ENCODE results near the gene CYP19A1.

Gene CYP19A1

DNA sequence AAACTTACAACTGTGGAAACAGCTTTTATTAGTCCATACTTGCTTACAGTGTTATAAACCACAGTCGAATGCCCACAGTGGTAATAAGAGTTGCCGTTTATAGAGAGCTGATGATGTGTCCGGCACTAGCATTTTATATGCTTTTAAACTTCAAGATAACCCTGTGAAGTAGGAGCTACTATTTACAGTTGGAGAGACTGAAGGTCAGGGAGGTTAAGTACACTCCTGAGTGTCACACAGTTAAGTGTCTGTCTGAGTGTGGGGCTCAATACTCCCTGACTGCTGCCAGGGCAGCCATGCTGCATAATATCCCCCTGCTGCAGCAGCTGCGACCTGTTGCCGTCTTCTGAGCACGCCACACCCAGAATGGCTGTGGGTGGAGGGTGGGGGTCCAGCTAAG, 153.8 kb downstream of the CYP19A1 start:
- no peak for DNase-seq (ENCODE audit: low read depth)

DNA sequence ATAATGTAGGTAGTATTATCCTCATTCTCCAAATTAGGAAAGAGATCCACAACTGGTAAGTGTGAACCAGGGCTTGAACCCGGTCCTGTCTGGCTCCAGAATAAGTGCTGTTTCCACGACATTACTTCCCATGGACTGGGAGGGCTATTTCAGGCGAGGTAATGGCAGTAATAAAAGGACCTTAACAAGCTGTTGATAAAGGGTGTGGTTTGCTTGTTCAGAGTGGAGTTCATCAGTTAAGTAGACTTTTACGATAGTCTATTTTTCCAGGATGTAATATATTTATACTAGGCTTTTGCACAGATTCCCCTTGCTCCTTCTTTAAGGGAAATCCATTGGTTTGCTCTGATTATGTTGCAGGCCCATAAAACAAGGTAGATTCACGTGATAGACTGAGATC, 155.3 kb downstream of the CYP19A1 start:
- no peak for DNase-seq (ENCODE audit: low read depth)

DNA sequence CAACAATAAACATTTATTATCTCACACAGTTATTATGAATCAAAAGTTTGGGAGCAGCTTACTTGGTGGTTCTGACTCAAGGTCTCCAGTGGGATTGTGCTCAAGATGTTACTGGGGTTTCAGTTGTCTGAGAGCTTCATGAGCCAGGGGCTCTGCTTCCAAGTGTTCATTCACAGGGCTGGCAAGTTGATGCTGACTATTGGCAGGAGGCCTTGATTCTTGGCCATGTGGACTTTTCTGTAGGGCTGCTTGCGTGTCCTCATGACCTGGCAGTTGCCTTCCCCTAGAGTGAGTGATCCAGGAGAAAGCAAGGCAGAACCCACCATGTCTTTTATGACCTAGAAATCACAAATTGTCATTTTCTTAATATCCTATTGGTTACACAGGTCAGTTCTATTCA, 156.5 kb downstream of the CYP19A1 start:
- no peak for DNase-seq (ENCODE audit: low read depth)

DNA sequence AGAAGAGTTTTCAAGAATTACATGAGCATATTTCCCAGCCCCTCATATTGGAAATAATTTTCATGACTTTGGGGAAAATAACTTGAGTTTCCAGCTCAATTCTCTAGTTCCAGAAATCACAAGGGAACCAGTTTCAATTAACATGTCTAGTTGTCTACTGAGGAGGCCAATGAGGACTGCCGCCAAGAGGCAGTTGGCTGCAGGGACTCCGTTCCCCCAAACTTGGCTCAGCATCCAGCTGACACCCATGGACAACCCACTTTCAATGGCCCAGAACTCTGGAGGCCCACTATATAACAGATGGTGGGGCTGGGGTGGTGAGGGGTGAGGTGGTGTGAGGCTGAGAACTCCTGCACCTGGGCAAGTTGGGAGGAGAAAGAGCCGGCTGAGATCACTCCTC, 157.2 kb downstream of the CYP19A1 start:
- DNase-seq (ENCODE audit: low read depth) = no peak

DNA sequence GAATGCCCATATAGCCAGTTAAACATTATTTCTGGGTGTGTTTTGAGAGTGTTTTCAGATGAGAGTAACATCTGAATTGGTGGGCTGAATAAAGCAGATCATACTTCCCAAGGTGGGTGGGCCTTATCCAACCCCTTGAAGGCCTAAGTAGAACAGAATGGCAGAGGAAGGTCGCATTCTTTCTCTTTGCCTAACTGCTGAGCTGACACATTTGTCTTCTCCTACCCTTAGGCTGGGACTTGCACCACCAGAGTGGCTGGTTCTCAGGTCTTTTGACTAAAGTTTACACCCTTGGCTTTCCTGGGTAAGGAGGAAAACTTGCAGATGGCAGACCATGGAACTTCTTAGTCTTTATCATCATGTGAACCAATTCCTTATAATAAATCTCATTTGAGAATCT, 157.9 kb downstream of the CYP19A1 start:
- no peak for DNase-seq (ENCODE audit: low read depth)

DNA sequence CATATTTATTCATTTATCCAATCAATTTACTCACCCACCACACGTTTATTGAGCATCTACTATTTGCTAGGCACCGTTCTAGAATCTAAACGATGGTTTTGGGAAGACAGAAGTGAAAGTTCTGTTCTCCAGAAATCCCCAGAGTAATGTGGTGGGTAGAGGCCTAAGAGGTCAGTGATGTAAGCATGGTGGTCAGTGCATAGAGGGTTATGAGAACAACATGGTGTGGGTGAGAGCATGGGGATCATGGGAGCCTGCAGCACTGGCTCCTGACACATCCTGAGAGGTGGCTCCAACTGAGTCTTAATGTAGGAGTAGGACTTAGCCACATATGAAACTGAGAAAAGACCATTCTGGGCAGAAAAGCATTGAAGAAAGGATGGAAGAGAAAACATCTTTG, 158.4 kb downstream of the CYP19A1 start:
- no peak for DNase-seq (ENCODE audit: low read depth)

DNA sequence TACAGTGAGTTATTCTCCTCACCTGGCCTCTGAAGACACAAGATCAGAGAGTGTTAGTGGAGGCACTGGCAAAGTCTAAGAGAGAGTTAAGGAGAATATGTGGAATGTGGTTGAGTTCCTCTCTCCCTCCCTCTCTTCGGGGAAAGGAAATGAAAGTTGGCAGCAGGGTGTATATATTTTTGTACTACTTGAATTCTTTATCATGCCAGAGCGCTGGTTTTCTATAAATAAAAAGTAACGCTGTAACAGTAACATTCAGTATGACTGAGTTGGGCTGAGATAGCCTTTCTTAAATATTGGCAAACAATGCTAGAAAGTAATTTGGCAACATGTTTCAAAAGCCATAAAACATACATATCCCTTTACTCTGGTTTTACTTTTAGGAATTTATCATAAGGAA, 166.2 kb downstream of the CYP19A1 start:
- no peak for DNase-seq (ENCODE audit: low read depth)

DNA sequence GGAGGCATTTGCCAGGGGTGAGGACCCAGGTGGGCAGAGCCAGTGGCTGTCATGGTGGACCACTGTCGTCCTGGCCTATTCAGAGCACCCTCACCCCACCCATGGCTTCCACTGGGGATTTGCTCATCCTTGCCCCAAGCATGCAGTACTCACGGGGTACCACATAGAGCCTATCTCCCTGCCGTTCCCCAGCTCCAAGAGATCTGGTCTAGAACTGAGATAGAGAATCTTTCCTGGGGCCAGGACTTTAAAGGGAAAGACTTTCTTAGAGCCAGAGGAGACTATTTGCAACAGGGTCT, 166.8 kb downstream of the CYP19A1 start:
- DNase-seq (ENCODE audit: low read depth) = no peak

DNA sequence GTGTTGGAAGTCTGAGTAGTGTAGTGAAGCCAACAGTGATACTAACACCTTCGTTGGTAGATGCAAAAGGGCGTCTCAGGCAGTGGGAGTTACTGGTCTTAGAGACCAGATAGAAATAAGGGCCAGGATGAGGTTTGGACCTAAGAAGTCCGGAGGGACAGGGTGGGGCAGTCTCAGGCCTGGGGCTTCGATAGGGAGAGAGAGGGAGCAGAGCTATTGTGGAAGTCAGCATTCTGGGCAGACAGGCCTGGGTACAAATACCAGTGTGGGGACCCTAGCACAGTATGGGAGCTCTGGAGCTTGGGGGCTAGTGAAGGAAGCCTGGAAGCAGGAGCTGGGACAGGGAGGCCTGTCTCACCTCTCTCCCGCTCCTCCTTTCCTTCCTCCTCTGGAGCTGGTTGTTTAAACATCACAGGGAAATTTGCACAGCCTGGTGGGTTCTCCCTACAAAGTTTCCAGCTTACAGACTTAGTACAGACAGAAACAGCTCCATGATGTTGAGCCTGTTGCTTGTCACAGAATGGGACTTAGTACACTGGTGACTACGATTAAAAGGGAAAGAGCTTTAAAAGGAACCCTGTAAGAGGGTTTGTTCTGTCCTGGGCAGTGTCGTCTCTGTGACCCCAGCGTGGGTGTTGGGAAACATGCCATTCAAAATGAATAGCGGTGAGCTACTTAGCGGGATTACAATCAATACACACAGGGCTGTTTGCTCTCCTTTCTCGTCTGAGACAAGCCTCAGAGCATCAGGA, 167.3 kb downstream of the CYP19A1 start:
- no peak for DNase-seq (ENCODE audit: low read depth)

DNA sequence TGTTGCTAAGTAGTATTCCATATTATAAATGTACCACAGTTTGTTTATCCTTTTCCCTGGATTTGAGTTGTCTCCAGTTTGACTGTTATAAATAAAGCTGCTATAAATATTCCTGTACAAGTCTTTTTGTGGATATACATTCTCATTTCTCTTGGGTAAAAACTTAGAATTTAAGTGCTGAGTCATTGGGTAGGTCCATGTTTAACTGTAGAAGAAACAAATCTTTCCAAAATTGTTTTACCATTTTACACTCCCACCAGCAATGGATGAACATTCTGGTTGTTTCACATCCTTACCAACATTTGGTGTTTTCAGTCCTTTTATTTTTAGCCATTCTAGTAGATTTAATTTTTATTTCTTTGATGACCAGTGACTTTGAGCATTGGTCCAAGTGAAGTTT, 169.7 kb downstream of the CYP19A1 start:
- DNase-seq (ENCODE audit: low read depth) = no peak

DNA sequence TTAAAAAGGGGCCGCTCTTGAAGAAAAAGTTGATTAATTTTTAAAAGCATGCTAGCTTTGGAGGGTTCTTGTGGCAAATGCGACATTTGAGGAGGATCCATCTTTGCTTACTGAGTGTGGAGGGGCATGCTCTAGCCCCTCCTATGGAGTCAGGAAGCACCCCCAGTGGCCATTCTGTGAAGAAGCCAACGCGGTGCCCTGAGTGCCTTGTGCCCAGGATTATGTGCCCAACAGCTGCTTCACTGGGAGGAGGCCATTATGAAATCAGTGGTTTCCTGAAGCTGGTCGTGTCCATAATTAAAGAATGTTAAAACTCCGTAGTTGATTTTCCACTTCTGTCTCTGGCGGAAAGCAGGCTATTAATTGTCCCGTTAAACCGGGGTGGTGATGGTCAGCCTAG, 174.6 kb downstream of the CYP19A1 start:
- no peak for DNase-seq (ENCODE audit: low read depth)

DNA sequence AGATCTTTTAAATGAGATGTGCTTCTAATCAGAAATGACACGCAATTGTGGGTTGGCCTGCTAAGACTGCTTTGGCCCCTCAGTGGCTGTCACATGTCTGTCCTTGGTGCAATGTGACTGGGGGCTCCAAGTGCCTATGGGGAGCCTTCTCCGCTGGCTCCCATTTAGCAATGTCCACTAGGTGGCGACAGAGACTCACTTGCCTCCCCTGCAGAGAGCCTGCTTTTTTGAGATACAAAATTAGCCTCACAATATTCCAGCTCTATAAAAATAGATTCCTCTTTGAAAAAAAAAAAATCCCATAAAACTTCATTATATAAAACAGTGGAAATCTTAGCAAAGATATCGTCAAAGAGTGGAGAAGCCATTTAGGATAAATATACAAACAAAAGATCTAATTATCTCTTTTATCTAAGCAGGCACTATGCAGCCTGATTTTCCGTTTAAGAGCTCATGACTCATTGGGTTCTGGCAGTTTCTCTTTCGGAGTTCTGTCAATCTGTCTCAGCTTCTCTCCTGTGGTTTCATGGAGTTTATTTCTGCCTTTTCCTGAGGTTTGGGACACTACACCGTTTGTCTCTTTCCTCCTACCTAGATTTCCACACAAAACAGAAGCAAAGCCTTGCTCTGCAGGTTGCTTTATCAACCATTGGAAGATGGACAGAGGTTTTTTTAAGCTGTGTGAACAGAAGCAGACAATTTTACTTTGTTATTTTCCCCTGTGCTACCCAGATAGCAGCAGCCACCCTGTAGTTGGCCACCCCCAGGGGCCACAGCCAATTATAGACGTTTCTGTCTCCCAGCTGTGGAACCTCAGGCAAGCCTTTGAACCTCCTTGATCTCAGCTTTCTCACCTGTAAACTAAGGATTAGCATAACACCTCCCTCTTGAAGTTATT, 175.3 kb downstream of the CYP19A1 start:
- DNase-seq (ENCODE audit: low read depth) = peak; percentile 58

DNA sequence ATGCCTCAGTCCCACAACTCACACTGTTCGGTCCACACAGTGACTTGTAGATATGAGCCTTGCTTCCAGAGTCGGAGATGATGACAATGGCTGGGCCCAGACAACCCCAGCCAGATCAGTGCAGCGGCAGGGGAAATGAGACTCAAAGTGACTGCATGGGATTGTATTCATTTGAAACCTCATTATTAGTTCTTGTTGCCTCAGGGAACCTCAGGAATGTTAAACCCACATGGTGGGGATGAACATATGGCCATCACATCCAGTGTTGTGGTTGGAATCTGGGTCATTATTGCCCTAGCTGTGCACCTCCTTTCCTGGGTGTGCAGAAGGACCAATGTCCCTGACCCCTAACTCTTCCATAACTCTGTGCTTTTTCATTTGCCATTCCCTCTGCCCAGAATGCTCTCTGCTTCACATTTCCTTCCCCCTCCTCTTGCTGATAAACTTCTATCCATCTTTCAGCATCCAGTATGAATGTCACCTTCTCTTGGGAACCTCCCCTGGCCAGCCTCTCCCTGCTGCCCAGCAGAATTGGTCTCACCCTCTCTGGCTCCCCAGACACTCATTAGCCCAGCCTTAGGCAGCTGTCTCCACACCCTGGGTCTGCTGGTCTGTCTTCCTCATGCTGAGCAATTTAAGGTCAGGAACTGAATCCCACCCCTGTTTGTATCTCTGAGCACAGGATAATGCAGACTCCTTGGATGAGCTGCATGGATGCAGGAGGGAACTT, 176.7 kb downstream of the CYP19A1 start:
- DNase-seq (ENCODE audit: low read depth) = no peak

DNA sequence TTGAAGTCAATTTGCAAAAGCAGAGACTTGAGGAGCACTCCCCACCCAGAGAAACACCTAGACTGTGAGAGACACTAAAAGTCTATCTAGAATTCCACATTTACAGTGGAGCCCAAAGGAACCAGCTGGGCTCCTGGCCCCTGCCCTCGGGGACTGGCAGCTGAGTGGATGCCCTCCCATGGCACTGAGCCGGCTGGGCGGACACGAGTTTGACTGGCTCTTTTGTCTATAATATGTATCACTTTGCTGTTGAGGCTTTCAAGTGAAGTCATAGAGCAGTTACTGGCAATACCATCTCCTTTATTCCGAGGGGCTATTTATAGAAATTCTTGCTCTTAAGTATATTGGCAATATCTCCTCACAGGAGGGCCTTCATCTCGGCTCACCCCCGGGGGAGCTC, 177.9 kb downstream of the CYP19A1 start:
- no peak for DNase-seq (ENCODE audit: low read depth)

Data from HS-5 (cell line).